Adrenal gland (tissue), 5 donors: ENCODE results near the gene CHEK2.

Experiments used
- CTCF ChIP-seq, 6 experiments: fragments of 450-650 bp in 4 of 6; fragments of 200-600 bp in 2 of 6; sonication (generic) in 1 of 6; IDR thresholded peaks; 1 replicate in 5 of 6; 2 replicates in 1 of 6; pipeline versions ENCODE4 v1.5.1 to v1.8.0; 2016 to 2021; ENCODE audit warnings: antibody characterized with exemption in 6 of 6, mild to moderate bottlenecking in 2 of 6, moderate library complexity in 1 of 6
- POLR2A ChIP-seq, 2 donors: fragments of 450-650 bp; IDR thresholded peaks; one replicate each; pipeline ENCODE4 v1.6.1; 2017; ENCODE audit warnings: antibody characterized with exemption in 2 of 2, mild to moderate bottlenecking in 2 of 2, moderate library complexity in 1 of 2
- donor health status: DM: no; HTN: no; CAD: no.

GRCh38 chr22:28791124-28791523 lies 49.5 kb upstream of the CHEK2 start:
- TF ChIP-seq CTCF (IDR thresholded peaks at IDR 0.05) (no peak), POLR2A (IDR thresholded peaks at IDR 0.05) (no peak)
